ENCODE measurements around the gene WDR72. TPM values are rescaled to one million over a fixed set of nuclear protein-coding genes. Genes with fewer than 3 reads are reported as not detected.

Gene WDR72
- total RNA-seq, 1 donor from 2014 or later: 0.14 TPM

DNA sequence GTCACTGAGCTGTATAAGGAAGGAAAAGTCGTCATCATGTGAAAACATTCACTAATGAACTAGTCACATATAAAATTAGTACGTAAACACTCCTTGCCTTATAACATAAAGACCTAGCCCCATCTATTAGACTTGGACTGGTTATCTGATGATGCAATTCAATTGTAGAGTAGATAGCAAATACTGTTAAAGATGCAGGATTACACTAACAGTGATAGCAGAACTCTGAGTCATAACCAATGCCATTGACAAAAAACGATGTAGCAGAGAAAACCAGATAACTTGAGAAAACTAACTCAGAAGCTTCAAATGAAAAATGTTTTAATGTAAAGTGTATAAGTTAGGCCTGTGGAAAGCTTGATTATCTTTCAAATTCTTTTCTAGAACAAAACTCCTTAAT is 132.2 kb downstream of the WDR72 start:
- Histone ChIP-seq H3K27me3 (ENCODE audit: insufficient read depth, low read length) (no peaks in the 10 kb centered on the region), H4K20me1 (ENCODE audit: insufficient read depth, low read length) (no peaks in the 10 kb centered on the region), H3K9me3 (ENCODE audit: insufficient read depth, low read depth, low read length) (no peaks in the 10 kb centered on the region), H3K4me2 (ENCODE audit: low read length) (no peak overlapping the region), H2AFZ (ENCODE audit: low read depth, low read length) (no peak overlapping the region), H3K4me3 (ENCODE audit: insufficient read depth, low read depth, low read length) (no peak overlapping the region), H3K4me1 (ENCODE audit: insufficient read depth, low read length) (no peaks in the 10 kb centered on the region), H3K9ac (ENCODE audit: low read length) (no peak overlapping the region), H3K36me3 (ENCODE audit: insufficient read depth, low read length) (no peaks in the 10 kb centered on the region), H3K27ac (ENCODE audit: low read depth, low read length) (no peak overlapping the region), H3K79me2 (ENCODE audit: insufficient read depth, low read length) (no peaks in the 10 kb centered on the region)
- DNase-seq (ENCODE audit: low read depth) (peak; percentile 0), FAIRE-seq (no peak)
- no peak overlapping the region for H3K27ac Mint-ChIP-seq (ENCODE audit: unreplicated experiment)
- H3K27me3 Mint-ChIP-seq (ENCODE audit: low read depth, unreplicated experiment): no peaks in the 10 kb centered on the region
- peaks cover 3% of the 10 kb centered on the region for H3K9me3 Mint-ChIP-seq (ENCODE audit: unreplicated experiment)
- TF ChIP-seq EZH2 (IDR thresholded peaks at IDR 0.05; ENCODE audit: insufficient read depth, low read length) (no peak), CTCF (IDR thresholded peaks at IDR 0.05; ENCODE audit: insufficient read depth, low read depth, low read length) (no peak)
- H3K4me3 Mint-ChIP-seq (ENCODE audit: unreplicated experiment): no peak overlapping the region
- no peaks in the 10 kb centered on the region for H3K4me1 Mint-ChIP-seq (ENCODE audit: low read depth, unreplicated experiment)
- no peaks in the 10 kb centered on the region for H3K36me3 Mint-ChIP-seq (ENCODE audit: low read depth, unreplicated experiment)

GRCh38 chr15:53625962-53626845 is 133.3 kb downstream of the WDR72 start:
- no peak for TF ChIP-seq CTCF (IDR thresholded peaks at IDR 0.05; ENCODE audit: insufficient read depth, low read depth, low read length)
- no peak overlapping the region for H3K9ac ChIP-seq (ENCODE audit: low read length)
- no peak overlapping the region for H3K4me3 Mint-ChIP-seq (ENCODE audit: unreplicated experiment)
- H3K27ac ChIP-seq (ENCODE audit: low read depth, low read length): no peak overlapping the region
- H3K27me3 Mint-ChIP-seq (ENCODE audit: low read depth, unreplicated experiment): no peaks in the 10 kb centered on the region
- no peak overlapping the region for H3K4me2 ChIP-seq (ENCODE audit: low read length)
- FAIRE-seq (no peak), DNase-seq (ENCODE audit: low read depth) (no peak)
- H3K4me1 Mint-ChIP-seq (ENCODE audit: low read depth, unreplicated experiment): no peaks in the 10 kb centered on the region
- H3K36me3 ChIP-seq (ENCODE audit: insufficient read depth, low read length): no peaks in the 10 kb centered on the region
- H4K20me1 ChIP-seq (ENCODE audit: insufficient read depth, low read length): no peaks in the 10 kb centered on the region
- H3K4me1 ChIP-seq (ENCODE audit: insufficient read depth, low read length): no peaks in the 10 kb centered on the region
- no peak overlapping the region for H3K4me3 ChIP-seq (ENCODE audit: insufficient read depth, low read depth, low read length)
- H2AFZ ChIP-seq (ENCODE audit: low read depth, low read length): no peak overlapping the region
- H3K27ac Mint-ChIP-seq (ENCODE audit: unreplicated experiment): no peak overlapping the region
- H3K9me3 Mint-ChIP-seq (ENCODE audit: unreplicated experiment): no peaks in the 10 kb centered on the region
- no peaks in the 10 kb centered on the region for H3K27me3 ChIP-seq (ENCODE audit: insufficient read depth, low read length)
- no peaks in the 10 kb centered on the region for H3K36me3 Mint-ChIP-seq (ENCODE audit: low read depth, unreplicated experiment)
- H3K9me3 ChIP-seq (ENCODE audit: insufficient read depth, low read depth, low read length): no peaks in the 10 kb centered on the region
- H3K79me2 ChIP-seq (ENCODE audit: insufficient read depth, low read length): no peaks in the 10 kb centered on the region

DNA sequence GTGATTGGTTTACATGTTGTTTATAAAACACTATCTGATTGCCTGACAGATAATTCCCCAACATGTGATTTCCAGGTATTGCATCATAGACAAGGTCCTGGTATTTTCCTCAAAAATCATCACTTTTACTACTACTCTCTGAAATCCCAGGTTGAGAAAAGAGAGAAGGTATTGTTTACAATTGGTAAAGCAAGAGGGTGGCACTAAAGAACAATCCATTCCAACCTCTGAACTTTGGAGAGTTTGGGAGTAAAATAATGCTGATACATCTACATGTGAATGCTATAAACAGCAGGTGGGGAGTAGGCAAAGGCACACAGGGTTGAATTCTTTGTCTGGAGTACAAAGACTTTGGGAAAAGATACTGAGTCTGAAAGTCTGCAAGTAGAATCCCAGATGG is 134.2 kb downstream of the WDR72 start:
- Histone ChIP-seq H4K20me1 (ENCODE audit: insufficient read depth, low read length) (no peaks in the 10 kb centered on the region), H3K4me3 (ENCODE audit: insufficient read depth, low read depth, low read length) (no peak overlapping the region), H3K4me2 (ENCODE audit: low read length) (no peak overlapping the region), H3K9ac (ENCODE audit: low read length) (no peak overlapping the region), H3K79me2 (ENCODE audit: insufficient read depth, low read length) (no peaks in the 10 kb centered on the region), H3K27me3 (ENCODE audit: insufficient read depth, low read length) (no peaks in the 10 kb centered on the region), H2AFZ (ENCODE audit: low read depth, low read length) (no peak overlapping the region), H3K4me1 (ENCODE audit: insufficient read depth, low read length) (no peaks in the 10 kb centered on the region), H3K27ac (ENCODE audit: low read depth, low read length) (no peak overlapping the region), H3K36me3 (ENCODE audit: insufficient read depth, low read length) (no peaks in the 10 kb centered on the region), H3K9me3 (ENCODE audit: insufficient read depth, low read depth, low read length) (no peaks in the 10 kb centered on the region)
- FAIRE-seq (no peak), DNase-seq (ENCODE audit: low read depth) (no peak)
- Mint-ChIP-seq H3K36me3 (ENCODE audit: low read depth, unreplicated experiment) (no peaks in the 10 kb centered on the region), H3K27ac (ENCODE audit: unreplicated experiment) (no peak overlapping the region), H3K9me3 (ENCODE audit: unreplicated experiment) (no peaks in the 10 kb centered on the region), H3K4me3 (ENCODE audit: unreplicated experiment) (no peak overlapping the region), H3K27me3 (ENCODE audit: low read depth, unreplicated experiment) (no peaks in the 10 kb centered on the region), H3K4me1 (ENCODE audit: low read depth, unreplicated experiment) (no peaks in the 10 kb centered on the region)
- TF ChIP-seq CTCF (IDR thresholded peaks at IDR 0.05; ENCODE audit: insufficient read depth, low read depth, low read length) (no peak), EZH2 (IDR thresholded peaks at IDR 0.05; ENCODE audit: insufficient read depth, low read length) (no peak)
